Endothelial cell of umbilical vein (primary cell): ENCODE measurements around the gene ALOX15B. TPM values are rescaled to one million over a fixed set of nuclear protein-coding genes. Genes with fewer than 3 reads are reported as not detected.

Experiments used
- BruUV-seq: library from RNA; stranded (reverse); fragments of 400-500 nt; replicated peaks from 2 replicates; lab custom pipeline; 2021; lab: Mats Ljungman, UMichigan
- CTCF ChIA-PET: fragments of 300-600, 350-600 bp; sonication (Branson Sonifier 250); formaldehyde crosslinking; loops from one replicate; lab custom pipeline; 2021; ENCODE audit warnings: antibody characterized with exemption, inconsistent platforms; lab: Charles Lee
- POLR2A ChIA-PET: fragments of 300-600, 350-600 bp; sonication (Branson Sonifier 250); formaldehyde crosslinking; loops from one replicate; lab custom pipeline; 2021; ENCODE audit warnings: antibody characterized with exemption, inconsistent platforms; lab: Charles Lee
- DNase-seq: peaks from one replicate; pipeline ENCODE4 v3.0.0-alpha.2; 2011; ENCODE audit warnings: low read depth, low spot score
- FAIRE-seq: peaks from 2 replicates; lab custom pipeline; 2011; peaks lifted over from hg19 to GRCh38; lab: Jason Lieb, UNC
- H2AFZ ChIP-seq: 2 replicates; pipeline ENCODE4 v1.6.0; 2012; ENCODE audit warnings: low read depth, low read length, control low read depth, inconsistent platforms
- H3K27ac ChIP-seq: 2 replicates; pipeline ENCODE4 v1.5.1; 2011; ENCODE audit warnings: low read depth, mild to moderate bottlenecking, control low read depth, low read length, moderate library complexity; ENCODE audit not compliant: insufficient read depth
- H3K27me3 ChIP-seq, 2 experiments: 2 replicates each; pipeline versions ENCODE4 v1.6.0 to v1.6.1; 2011; ENCODE audit warnings: low read length in 2 of 2, mixed read lengths in 1 of 2; ENCODE audit not compliant: control insufficient read depth in 2 of 2, insufficient read depth in 2 of 2
- H3K36me3 ChIP-seq, 2 experiments: 2 replicates in 1 of 2; 3 replicates in 1 of 2; pipeline ENCODE4 v1.5.1; 2011; ENCODE audit warnings: low read length in 2 of 2, mild to moderate bottlenecking in 1 of 2, moderate library complexity in 1 of 2; ENCODE audit not compliant: control insufficient read depth in 2 of 2, insufficient read depth in 2 of 2; ENCODE audit errors: extremely low read depth in 1 of 2
- H3K4me1 ChIP-seq: 3 replicates; pipeline ENCODE4 v1.5.1; 2011; ENCODE audit warnings: mild to moderate bottlenecking, low read length; ENCODE audit not compliant: control insufficient read depth, insufficient read depth; ENCODE audit errors: extremely low read depth
- H3K4me2 ChIP-seq: 2 replicates; pipeline ENCODE4 v1.6.1; 2011; ENCODE audit warnings: low read length, control low read depth, mixed read lengths; ENCODE audit not compliant: insufficient read depth
- H3K4me3 ChIP-seq, 3 experiments: fragments of 200-600 bp in 1 of 3; sonication (generic), shearing (Covaris generic) in 1 of 3; replicated peaks in 1 of 3; 2 replicates each; pipeline ENCODE4 v1.5.1; 2011 to 2016; ENCODE audit warnings: control low read depth in 3 of 3, low read length in 3 of 3, mild to moderate bottlenecking in 2 of 3, inconsistent platforms in 1 of 3, low read depth in 1 of 3, moderate library complexity in 1 of 3; ENCODE audit not compliant: insufficient read depth in 1 of 3
- H3K79me2 ChIP-seq: 2 replicates; pipeline ENCODE4 v1.6.0; 2012; ENCODE audit warnings: low read length, inconsistent platforms; ENCODE audit not compliant: control insufficient read depth, insufficient read depth
- H3K9ac ChIP-seq: replicated peaks from 2 replicates; pipeline ENCODE3; 2011; ENCODE audit warnings: low read length, control low read depth; ENCODE audit not compliant: insufficient read depth; ENCODE audit errors: extremely low read depth
- H3K9me1 ChIP-seq: replicated peaks from 3 replicates; pipeline ENCODE4 v1.6.0; 2011; ENCODE audit warnings: mild to moderate bottlenecking, low read length; ENCODE audit not compliant: control insufficient read depth, insufficient read depth; ENCODE audit errors: extremely low read depth
- H3K9me3 ChIP-seq: replicated peaks from 2 replicates; pipeline ENCODE4 v1.5.1; 2012; ENCODE audit warnings: low read length, inconsistent platforms; ENCODE audit not compliant: control insufficient read depth, insufficient read depth
- H4K20me1 ChIP-seq: replicated peaks from 2 replicates; pipeline ENCODE3; 2011; ENCODE audit warnings: mild to moderate bottlenecking, low read length; ENCODE audit not compliant: control insufficient read depth, insufficient read depth; ENCODE audit errors: extremely low read depth
- CTCF ChIP-seq, 2 donors: IDR thresholded peaks; 1 replicate in 1 of 2; 2 replicates in 1 of 2; pipeline ENCODE4 v1.5.1; 2011; ENCODE audit warnings: low read length in 2 of 2, mild to moderate bottlenecking in 2 of 2, moderate library complexity in 2 of 2, control low read depth in 1 of 2, inconsistent platforms in 1 of 2, low read depth in 1 of 2; ENCODE audit not compliant: insufficient read depth in 1 of 2; ENCODE audit errors: extremely low read depth in 1 of 2
- EZH2 ChIP-seq: IDR thresholded peaks from 2 replicates; pipeline ENCODE4 v1.6.1; 2012; ENCODE audit warnings: borderline replicate concordance, low read depth, mild to moderate bottlenecking, moderate library complexity, low read length, inconsistent platforms; ENCODE audit not compliant: severe bottlenecking
- FOS ChIP-seq: IDR thresholded peaks from 2 replicates; pipeline ENCODE4 v1.6.1; 2011; ENCODE audit warnings: mild to moderate bottlenecking, low read length, moderate library complexity, borderline replicate concordance; ENCODE audit not compliant: insufficient read depth
- GATA2 ChIP-seq: IDR thresholded peaks from 2 replicates; pipeline ENCODE4 v1.7.0; 2011; ENCODE audit warnings: low read depth, mild to moderate bottlenecking, moderate library complexity, mixed read lengths, low read length; ENCODE audit not compliant: insufficient read length, insufficient read depth
- JUN ChIP-seq: IDR thresholded peaks from 2 replicates; pipeline ENCODE4 v1.6.1; 2011; ENCODE audit warnings: borderline replicate concordance, low read depth; ENCODE audit not compliant: insufficient read length, insufficient read depth
- MAX ChIP-seq: IDR thresholded peaks from 2 replicates; pipeline ENCODE4 v1.6.1; 2011; ENCODE audit not compliant: insufficient read depth, insufficient read length
- MYC ChIP-seq: IDR thresholded peaks from one replicate; pipeline ENCODE4 v1.6.1; 2011; ENCODE audit warnings: mild to moderate bottlenecking, low read depth, low read length
- POLR2A ChIP-seq: IDR thresholded peaks from 2 replicates; pipeline ENCODE4 v1.6.1; 2012; ENCODE audit warnings: low read depth, mild to moderate bottlenecking, control low read depth, low read length
- POLR2AphosphoS5 ChIP-seq: IDR thresholded peaks from 2 replicates; pipeline ENCODE4 v1.6.1; 2012; ENCODE audit warnings: low read depth, mild to moderate bottlenecking, control low read depth, low read length, moderate library complexity; ENCODE audit not compliant: insufficient read depth
- dilution Hi-C: fragments of 300-500 bp; cut with MboI; formaldehyde crosslinking; loops from one replicate; pipeline ENCODE4 v1.15.0; 2019; ENCODE audit warnings: low sequenced_read_pairs; ENCODE audit not compliant: extremely low pct_ligation_motif_present
- intact Hi-C: fragments of 100-400 bp; cut with micrococcal nuclease; formaldehyde crosslinking; loops from one replicate; pipeline ENCODE4 v1.10.0; 2022
- polyA plus RNA-seq, 4 experiments: library from polyadenylated mRNA; depleted of rRNA in 3 of 4; stranded (reverse) in 3 of 4; unstranded in 1 of 4; fragments of >200 nt; gene quantifications; 2 replicates each; pipeline versions ENCODE4 v1.2.1 to v1.2.3, GENCODE V29; 2011 to 2012; ENCODE audit warnings: missing spikeins in 1 of 4
- total RNA-seq: library from RNA; stranded (reverse); gene quantifications from 2 replicates; pipeline ENCODE4 v1.2.3, GENCODE V29; 2021

The ALOX15B gene
- total and polyA plus RNA-seq, 2 donors (not counting 3 experiments of a cell fraction or from before 2014, with no cell fraction given) = not detected

GRCh38 chr17:8016632-8017424, 22.0 kb upstream of the ALOX15B start:
- Histone ChIP-seq H3K79me2 (no peaks in the 10 kb centered on the region), H3K27ac (no peak overlapping the region), H4K20me1 (no peaks in the 10 kb centered on the region), H3K4me3 (no peak overlapping the region), H3K27me3 (peaks cover 6 to 22% of the 10 kb centered on the region in 2 experiments), H3K9ac (no peak overlapping the region), H3K4me2 (no peak overlapping the region), H3K9me3 (no peaks in the 10 kb centered on the region), H3K9me1 (no peaks in the 10 kb centered on the region), H2AFZ (no peak overlapping the region), H3K36me3 (no peaks in the 10 kb centered on the region), H3K4me1 (no peaks in the 10 kb centered on the region)
- no peak for FAIRE-seq
- CTCF ChIA-PET = interaction anchor here (0.7 to 4.5 kb wide), 9 partner anchors 8 to 84 kb away, joined by 3 to 29 read pairs (median 6); no protein-coding TSS in a partner anchor
- dilution Hi-C loops = no loop called here
- no TSS peak for BruUV-seq
- intact Hi-C loops = loop anchor here (2.0 kb wide), 1 partner anchor 40 kb away; no protein-coding TSS in a partner anchor
- POLR2A ChIA-PET = no interaction called here
- TF ChIP-seq CTCF (IDR thresholded peaks at IDR 0.05; ENCODE audit: extremely low read depth in 1 of 2, insufficient read depth in 1 of 2, low read depth in 1 of 2, low read length in 2 of 2) (peak; percentile 55 to 69), EZH2 (peak; percentile 1), JUN (no peak)
- peak; percentile 12 for DNase-seq

- BruUV-seq = no TSS peak
- peaks cover 6 to 21% of the 10 kb centered on the region in 2 experiments for H3K27me3 ChIP-seq
- H3K27ac ChIP-seq = no peak overlapping the region
- no peaks in the 10 kb centered on the region for H3K9me3 ChIP-seq
- H3K4me1 ChIP-seq = no peaks in the 10 kb centered on the region
- dilution Hi-C loops = no loop called here
- FAIRE-seq = no peak
- ChIA-PET POLR2A (interaction anchor here (0.6 kb wide), 1 partner anchor 578 kb away, joined by 4 read pairs; no protein-coding TSS in a partner anchor), CTCF (interaction anchor here (0.9 to 4.5 kb wide), 5 partner anchors 13 to 42 kb away, joined by 3 to 29 read pairs (median 16); no protein-coding TSS in a partner anchor)
- no peak overlapping the region for H3K9ac ChIP-seq
- no peak for TF ChIP-seq POLR2AphosphoS5
- no peak for TF ChIP-seq GATA2
- no peak for TF ChIP-seq MAX
- no peak for TF ChIP-seq JUN
- TF ChIP-seq CTCF (IDR thresholded peaks at IDR 0.05; ENCODE audit: extremely low read depth in 1 of 2, insufficient read depth in 1 of 2, low read depth in 1 of 2, low read length in 2 of 2) = no peak
- no peak for TF ChIP-seq MYC
- TF ChIP-seq POLR2A = no peak
- no peak for TF ChIP-seq EZH2
- TF ChIP-seq FOS = no peak
- no peak overlapping the region for H2AFZ ChIP-seq
- H4K20me1 ChIP-seq = no peaks in the 10 kb centered on the region
- no peaks in the 10 kb centered on the region for H3K9me1 ChIP-seq
- DNase-seq = no peak
- no peaks in the 10 kb centered on the region for H3K36me3 ChIP-seq
- H3K4me3 ChIP-seq = no peak overlapping the region
- no peak overlapping the region for H3K4me2 ChIP-seq
- no peaks in the 10 kb centered on the region for H3K79me2 ChIP-seq
- intact Hi-C loops = no loop called here
Measured at GRCh38 chr17:8018436-8018835, 20.4 kb upstream of the ALOX15B start.
